Tibial artery (tissue), 4 donors: Measurements from ENCODE around the gene SIM2.
A peak's percentile ranks its signal among the peaks of the same experiment; 100 is the strongest.

ENCODE experiments used
- DNase-seq, 2 donors: peaks; one replicate each; pipeline ENCODE4 v3.0.0-alpha.2; 2019
- H3K27ac ChIP-seq, 2 donors: fragments of 200-600 bp; sonication (generic) in 1 of 2; 1 replicate in 1 of 2; 2 replicates in 1 of 2; pipeline ENCODE4 v1.5.1; 2018 to 2019; ENCODE audit warnings: mild to moderate bottlenecking in 1 of 2
- H3K27me3 ChIP-seq, 2 donors: fragments of 200-600 bp; sonication (generic) in 1 of 2; one replicate each; pipeline versions ENCODE4 v1.5.1 to v1.6.0; 2016 to 2019
- H3K36me3 ChIP-seq, 3 donors: fragments of 200-600 bp; sonication (generic) in 2 of 3; one replicate each; pipeline ENCODE4 v1.5.1; 2016 to 2019; ENCODE audit warnings: mild to moderate bottlenecking in 2 of 3
- H3K4me1 ChIP-seq, 4 donors: fragments of 200-600 bp; sonication (generic) in 2 of 4; 1 replicate in 3 of 4; 2 replicates in 1 of 4; pipeline ENCODE4 v1.5.1; 2016 to 2019
- H3K4me3 ChIP-seq, 2 donors: fragments of 200-600 bp; sonication (generic) in 1 of 2; 1 replicate in 1 of 2; 2 replicates in 1 of 2; pipeline ENCODE4 v1.5.1; 2018 to 2019; ENCODE audit warnings: mild to moderate bottlenecking in 2 of 2
- H3K9me3 ChIP-seq, 3 donors: fragments of 200-600 bp; sonication (generic) in 1 of 3; one replicate each; pipeline ENCODE4 v1.5.1; 2016 to 2019
- intact Hi-C: fragments of 100-400 bp; cut with DNase I; formaldehyde crosslinking; loops from one replicate; pipeline ENCODE4 v1.15.0; 2023; ENCODE audit warnings: low total_unique reads
- TF ChIP-seq, protein P1 (sequence below), 2 experiments: fragments of 200-600 bp in 1 of 2; fragments of 450-650 bp in 1 of 2; IDR thresholded peaks; one replicate each; pipeline ENCODE4 v1.5.1; 2017 to 2019; ENCODE audit warnings: antibody characterized with exemption in 2 of 2, mild to moderate bottlenecking in 1 of 2, moderate library complexity in 1 of 2

The SIM2 gene

DNA sequence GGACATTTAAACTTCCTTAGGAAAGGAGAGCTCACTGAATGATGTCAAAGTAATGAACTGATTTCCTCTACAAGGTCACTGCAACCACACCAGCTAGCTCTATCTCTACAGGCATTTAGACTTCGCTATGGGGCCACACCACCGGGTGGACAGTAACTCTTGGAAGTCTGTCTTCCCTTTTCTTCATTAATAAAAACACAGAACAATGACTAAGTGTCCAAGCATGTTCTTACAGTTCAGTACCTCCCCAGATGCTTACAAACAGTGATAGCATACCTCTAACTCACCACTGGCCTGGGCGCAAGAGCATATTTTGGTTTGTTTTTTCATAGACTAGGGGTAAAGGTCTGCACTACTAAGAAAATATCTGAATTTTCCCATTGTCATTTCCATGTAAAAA is 54.6 kb downstream of the SIM2 start:
- TF ChIP-seq, protein P1, sequence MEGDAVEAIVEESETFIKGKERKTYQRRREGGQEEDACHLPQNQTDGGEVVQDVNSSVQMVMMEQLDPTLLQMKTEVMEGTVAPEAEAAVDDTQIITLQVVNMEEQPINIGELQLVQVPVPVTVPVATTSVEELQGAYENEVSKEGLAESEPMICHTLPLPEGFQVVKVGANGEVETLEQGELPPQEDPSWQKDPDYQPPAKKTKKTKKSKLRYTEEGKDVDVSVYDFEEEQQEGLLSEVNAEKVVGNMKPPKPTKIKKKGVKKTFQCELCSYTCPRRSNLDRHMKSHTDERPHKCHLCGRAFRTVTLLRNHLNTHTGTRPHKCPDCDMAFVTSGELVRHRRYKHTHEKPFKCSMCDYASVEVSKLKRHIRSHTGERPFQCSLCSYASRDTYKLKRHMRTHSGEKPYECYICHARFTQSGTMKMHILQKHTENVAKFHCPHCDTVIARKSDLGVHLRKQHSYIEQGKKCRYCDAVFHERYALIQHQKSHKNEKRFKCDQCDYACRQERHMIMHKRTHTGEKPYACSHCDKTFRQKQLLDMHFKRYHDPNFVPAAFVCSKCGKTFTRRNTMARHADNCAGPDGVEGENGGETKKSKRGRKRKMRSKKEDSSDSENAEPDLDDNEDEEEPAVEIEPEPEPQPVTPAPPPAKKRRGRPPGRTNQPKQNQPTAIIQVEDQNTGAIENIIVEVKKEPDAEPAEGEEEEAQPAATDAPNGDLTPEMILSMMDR (IDR thresholded peaks at IDR 0.05): no peak

DNA sequence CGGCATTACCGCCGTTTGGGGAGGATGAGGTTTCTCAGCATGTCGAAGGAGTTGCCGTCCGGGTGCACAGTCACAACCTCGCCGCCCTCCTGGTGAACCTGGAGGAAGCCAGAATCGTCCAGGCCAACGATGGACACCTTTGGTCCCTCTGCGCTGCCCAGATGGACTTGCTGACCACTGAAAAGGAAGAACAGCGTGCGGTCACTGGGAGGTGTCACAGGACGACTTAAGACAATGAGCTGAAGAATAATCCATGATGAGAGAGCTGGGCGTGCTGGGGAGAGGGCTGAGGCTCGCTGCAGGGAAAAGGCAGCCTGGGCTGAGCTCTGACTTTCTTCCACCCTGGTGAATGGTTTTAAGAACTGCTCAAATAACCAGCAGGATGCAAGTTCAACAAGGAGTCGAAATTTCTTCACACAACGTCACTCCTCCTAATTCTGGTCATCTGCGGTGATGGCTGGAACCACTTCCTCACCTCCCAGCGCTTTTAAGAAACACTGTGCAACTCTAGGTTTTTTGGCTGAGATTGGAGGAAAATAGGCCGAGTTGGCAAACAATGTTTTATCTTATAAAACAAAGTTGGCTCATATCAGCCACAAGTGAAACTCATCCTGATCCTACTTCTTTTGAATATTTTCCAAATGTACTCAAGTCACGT is 55.5 kb downstream of the SIM2 start:
- peaks cover 34 to 68% (median 38%) of the 10 kb centered on the region in 3 donors for H3K36me3 ChIP-seq
- no peaks in the 10 kb centered on the region for H3K27me3 ChIP-seq
- no peak for DNase-seq
- H3K27ac ChIP-seq: no peak overlapping the region
- TF ChIP-seq, protein P1 (IDR thresholded peaks at IDR 0.05): no peak
- H3K9me3 ChIP-seq: no peaks in the 10 kb centered on the region
- intact Hi-C loops: no loop called here
- H3K4me1 ChIP-seq: no peaks in the 10 kb centered on the region
- no peak overlapping the region for H3K4me3 ChIP-seq

More for the DNA sequence above, 54.6 kb downstream of the SIM2 start:
- Histone ChIP-seq H3K36me3 (peaks cover 34 to 60% (median 34%) of the 10 kb centered on the region in 3 donors), H3K9me3 (no peaks in the 10 kb centered on the region), H3K27ac (no peak overlapping the region), H3K4me3 (no peak overlapping the region), H3K4me1 (no peaks in the 10 kb centered on the region), H3K27me3 (peaks cover 0 to 3% of the 10 kb centered on the region in 2 donors)
- intact Hi-C loops: no loop called here
- DNase-seq: no peak

DNA sequence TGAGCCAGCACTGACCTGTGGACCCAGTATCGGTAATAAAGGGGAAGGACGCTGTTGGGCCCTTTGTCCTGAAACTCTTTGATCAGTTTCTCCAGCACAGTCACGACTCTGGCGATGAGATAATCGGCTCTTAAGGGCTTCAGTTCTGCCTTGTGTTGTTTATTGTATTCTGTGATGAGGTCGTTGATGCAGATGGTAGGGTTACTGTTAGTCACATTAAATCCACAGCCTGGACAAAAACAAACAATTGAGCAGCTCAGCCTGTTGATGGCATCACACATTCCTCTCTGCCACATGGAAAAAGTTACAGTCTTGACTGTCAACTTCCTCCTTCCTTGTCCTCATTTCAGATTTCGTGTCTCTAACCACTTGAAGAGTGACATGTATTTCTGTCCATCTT is 57.6 kb downstream of the SIM2 start:
- TF ChIP-seq, protein P1 (IDR thresholded peaks at IDR 0.05): no peak
- DNase-seq: peak in 1 of 2 donors; percentile 9
- Histone ChIP-seq H3K27me3 (no peaks in the 10 kb centered on the region), H3K9me3 (no peaks in the 10 kb centered on the region), H3K27ac (no peak overlapping the region), H3K4me1 (no peaks in the 10 kb centered on the region), H3K36me3 (peaks cover 23 to 76% (median 40%) of the 10 kb centered on the region in 3 donors), H3K4me3 (no peak overlapping the region)
- intact Hi-C loops: no loop called here

DNA sequence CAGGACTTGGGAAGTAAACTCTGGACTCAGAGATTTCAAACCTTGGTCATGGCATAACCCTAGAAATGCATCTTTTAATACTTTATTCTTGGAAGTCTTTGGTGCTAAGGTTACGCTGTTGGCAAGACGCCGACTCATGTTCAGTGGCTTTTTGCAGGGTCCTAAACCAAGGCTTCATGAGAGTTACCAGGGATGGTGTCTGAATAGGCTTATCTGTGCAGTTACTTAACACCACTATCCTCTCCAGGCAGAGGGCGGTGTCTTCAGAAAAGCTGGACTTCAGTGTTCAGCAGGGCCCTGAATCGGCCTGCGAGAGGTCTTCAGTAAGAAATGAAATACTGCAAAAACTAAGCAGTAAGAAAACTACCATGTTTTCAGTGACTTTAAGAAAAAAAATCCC is 58.3 kb downstream of the SIM2 start:
- Histone ChIP-seq H3K4me1 (no peaks in the 10 kb centered on the region), H3K27me3 (no peaks in the 10 kb centered on the region), H3K9me3 (no peaks in the 10 kb centered on the region), H3K4me3 (no peak overlapping the region), H3K27ac (no peak overlapping the region), H3K36me3 (peaks cover 17 to 77% (median 39%) of the 10 kb centered on the region in 3 donors)
- TF ChIP-seq, protein P1 (IDR thresholded peaks at IDR 0.05): no peak
- intact Hi-C loops: no loop called here
- DNase-seq: peak in 1 of 2 donors; percentile 2

DNA sequence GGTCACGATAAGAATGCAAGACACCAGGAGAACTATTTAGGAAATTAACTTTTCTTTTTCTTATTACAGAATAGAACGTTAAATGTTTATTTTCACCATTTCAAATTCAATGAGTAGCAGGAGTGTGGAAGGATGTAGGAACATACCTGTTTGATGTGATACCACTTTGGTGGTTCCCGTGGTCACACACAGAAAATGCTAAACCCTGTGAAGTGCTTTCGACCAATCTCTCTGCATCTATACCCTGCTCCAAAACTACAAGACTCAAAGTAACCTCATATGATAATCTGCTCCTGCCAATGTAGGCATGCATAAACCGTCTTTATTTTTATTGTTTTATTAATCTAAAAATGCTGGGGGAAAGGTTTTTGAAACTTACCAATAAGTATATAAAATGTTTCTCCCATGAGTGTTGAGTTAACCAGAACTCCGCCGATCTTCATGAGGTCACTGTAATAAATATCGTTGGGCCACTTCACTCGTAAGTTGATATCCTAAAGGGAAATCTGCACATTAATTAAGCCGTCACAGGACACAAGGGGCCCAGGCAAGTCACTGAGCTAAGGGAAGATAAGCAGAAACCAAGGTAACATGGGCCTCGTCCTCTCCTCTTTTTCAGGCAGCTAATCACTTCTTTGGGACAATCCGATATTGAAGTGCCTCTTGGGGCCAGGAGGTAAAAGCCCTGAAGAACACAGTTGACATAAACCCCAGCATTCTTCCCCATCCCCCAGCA is 60.6 kb downstream of the SIM2 start:
- Histone ChIP-seq H3K4me3 (no peak overlapping the region), H3K27ac (no peak overlapping the region), H3K9me3 (no peaks in the 10 kb centered on the region), H3K4me1 (no peaks in the 10 kb centered on the region), H3K27me3 (no peaks in the 10 kb centered on the region), H3K36me3 (peaks cover 23 to 72% (median 26%) of the 10 kb centered on the region in 3 donors)
- intact Hi-C loops: no loop called here
- TF ChIP-seq, protein P1 (IDR thresholded peaks at IDR 0.05): no peak
- no peak for DNase-seq
